AG08395 (cell line): Measurements from ENCODE around the gene ALKBH2.
"Not testable (repeated sequence)": the region's sequence is repeated elsewhere in the genome, so short reads cannot be mapped to it uniquely, and the experiment has no call there.

Experiments
- DNase-seq: peaks from one replicate; pipeline ENCODE4 v3.0.0; 2012; ENCODE audit warnings: mixed read lengths, low spot score

ALKBH2 gene

DNA sequence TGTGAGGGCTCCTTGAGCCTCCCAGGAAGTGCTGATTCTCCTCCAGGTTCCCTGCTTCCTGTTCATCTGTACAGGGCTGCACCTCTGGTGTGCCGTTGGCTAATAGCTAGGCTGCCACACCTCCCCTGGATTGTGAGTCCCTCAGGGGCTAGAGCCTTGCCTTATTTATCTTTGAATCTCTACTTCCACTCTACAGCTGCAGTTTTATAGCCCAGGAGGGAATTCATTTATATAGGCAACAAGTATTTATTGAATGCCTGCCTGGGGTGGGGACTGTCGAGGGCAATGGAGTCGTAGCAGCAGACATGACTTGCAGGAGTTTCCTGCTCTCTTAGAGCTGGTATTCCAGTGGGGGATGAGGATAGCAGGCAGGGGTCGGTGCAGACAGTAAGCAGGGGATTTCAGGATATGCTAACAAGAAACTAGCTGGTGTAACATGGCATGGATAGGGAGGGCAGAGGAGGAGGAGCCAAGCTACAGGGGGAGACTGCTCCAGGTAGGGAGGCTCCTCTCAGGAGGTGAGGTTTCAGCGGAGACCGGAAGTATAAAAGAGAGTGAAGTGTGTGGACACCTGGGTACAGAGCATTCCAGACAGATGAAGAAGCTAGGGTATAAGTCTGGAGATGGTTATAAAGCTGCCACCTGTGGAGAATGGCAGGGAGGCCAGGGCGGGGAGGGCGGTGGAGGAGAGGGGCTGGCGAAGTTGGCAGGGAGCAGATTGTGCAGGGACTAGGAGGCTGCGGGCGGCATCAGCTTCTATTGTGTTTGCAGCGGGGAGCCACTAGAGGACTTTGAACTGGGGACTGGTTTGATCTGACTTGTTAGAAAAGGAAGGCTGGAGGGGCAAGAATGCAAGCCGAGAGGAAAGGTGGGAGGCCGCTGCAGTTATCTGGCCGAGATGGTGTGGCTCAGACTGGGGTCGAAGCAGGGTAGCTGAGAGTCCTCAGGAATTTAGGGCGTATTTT lies 23.7 kb downstream of the ALKBH2 start:
- no peak for DNase-seq

DNA sequence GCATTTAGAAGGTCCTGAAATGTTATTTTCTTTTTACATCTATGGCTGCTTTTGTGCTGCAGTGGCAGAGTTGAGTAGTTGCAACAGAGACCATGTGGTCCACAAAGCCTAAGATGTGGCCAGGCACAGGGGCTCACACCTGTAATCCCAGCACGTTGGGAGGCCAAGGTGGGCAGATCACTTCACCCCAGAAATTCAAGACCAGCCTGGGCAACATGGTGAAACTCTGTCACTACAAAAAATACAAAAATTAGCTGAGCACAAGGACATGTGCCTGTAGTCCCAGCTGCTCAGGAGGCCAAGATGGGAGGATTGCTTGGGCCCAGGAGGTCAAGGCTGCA lies 27.4 kb downstream of the ALKBH2 start:
- no peak for DNase-seq

DNA sequence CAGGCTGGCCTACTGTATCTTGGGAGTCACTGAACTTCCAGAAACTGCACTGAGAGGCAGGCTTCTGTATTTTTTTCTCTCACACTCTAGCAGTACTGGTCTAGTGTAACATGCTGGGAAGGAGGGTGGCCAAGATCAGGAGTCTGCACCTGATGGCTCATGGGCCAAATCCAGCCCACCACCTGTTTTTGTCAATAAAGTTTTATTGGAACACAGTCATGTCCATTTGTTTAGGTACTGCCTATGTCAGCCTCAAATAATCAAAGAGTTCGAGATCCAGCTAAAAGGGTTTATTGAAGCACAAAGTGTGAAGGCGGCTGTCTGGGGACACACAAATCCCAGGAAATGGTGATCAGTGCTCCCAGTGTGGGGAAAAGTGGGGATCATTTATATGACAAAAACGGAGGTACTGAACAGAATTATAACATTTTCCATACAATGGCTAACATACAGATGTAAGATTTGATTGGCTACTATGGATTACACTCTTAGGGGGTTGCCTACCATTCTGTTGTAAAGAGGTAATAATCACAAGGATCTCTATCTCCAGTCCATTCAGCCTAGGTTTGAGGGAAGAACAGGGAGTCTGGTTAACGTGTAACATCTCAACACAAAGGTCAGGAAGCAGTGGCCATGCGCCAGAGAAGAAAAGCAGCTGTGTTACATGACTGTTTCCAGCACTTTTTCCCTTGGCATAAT lies 28.0 kb downstream of the ALKBH2 start:
- no peak for DNase-seq

DNA sequence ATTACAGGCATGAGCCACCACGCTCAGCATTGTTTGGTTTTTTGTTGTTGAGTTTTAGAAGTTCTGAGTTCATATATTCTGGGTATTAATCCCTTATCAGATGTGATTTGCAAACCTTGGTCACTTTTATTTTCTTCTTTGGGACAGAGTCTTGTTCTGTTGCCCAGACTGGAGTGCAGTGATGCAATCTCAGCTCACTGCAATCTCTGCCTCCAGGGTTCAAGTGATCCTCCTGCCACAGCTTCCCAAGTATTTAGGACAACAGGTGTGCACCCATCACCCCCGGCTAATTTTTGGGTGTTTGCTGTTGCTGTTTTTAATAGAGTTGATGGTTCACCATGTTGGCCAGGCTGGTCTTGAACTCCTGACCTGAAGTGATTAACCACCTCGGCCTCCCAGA lies 29.1 kb downstream of the ALKBH2 start:
- no peak for DNase-seq

DNA sequence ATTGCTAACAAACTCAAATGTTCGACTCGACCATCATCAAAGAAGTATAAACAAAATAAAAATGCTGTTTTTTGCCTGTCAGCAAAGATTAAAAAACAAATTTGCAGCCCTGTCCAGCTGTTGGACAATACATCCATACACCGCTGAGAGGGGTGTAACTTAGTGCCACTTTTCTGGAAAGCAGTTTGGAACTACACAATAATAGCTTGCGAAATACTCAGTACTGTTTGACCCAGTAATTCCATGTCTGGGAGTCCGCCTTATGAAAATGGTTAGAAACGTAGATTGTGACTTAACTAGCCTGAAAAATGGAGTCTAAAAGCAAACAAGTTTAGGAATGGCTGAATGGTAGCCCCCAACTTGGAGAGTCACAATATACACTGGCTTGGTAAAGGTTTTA lies 34.5 kb downstream of the ALKBH2 start:
- DNase-seq: no peak

DNA sequence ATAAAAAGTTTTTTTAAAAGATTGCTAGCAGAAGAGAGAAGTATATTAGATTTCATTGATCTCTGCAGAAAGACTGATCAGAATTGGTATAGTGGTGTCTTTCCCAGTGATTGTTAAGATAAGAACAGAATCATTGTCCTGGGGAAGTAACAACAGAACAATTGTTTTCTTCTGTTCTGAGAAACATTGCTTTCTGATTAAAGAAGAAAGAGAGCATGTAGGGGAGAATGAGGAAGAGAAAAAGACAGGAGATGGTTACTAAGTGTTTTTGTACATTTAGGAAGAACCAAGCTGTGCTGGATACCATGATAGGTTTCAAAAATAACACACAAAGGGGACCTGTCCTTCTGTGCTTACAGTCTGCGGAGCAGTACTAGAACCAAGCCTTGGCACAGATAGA lies 35.9 kb downstream of the ALKBH2 start:
- no peak for DNase-seq

DNA sequence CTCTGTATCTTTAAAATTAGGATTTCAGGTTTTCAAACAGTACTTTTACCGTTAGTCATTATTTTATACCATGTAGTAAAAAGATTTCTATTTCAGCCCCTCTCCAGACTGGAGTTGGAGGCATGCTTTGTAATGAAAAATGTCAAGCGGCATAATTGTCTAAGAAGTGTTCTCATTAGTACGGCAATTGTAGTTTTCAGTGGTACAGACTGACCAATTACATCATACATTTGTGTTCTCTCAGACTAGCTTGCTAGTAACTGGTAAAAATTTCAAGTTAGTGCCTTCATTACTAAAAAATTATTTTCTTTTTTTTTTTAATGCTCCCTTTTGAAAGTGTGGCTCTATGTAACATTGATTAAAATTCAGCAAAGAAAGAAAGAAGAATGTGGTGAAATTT lies 36.4 kb downstream of the ALKBH2 start:
- no peak for DNase-seq

DNA sequence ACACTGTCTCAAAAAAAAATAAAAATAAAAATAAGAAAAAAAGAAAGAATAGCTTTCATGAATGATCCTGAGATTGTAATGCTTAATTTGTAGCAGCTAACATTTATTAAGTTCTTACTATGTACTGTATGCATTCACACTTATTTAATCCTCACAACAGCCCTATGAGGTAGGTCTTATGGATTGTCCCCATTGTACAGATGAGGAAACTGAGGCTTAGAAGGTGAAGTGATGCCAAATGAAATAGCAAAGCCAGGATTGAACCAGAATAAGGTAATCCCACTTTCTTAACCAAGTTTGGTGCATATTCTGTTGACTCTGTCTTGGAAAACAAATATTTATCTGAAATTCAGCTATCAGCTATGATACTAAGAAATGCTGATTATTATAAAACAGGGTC lies 38.8 kb downstream of the ALKBH2 start:
- no peak for DNase-seq

DNA sequence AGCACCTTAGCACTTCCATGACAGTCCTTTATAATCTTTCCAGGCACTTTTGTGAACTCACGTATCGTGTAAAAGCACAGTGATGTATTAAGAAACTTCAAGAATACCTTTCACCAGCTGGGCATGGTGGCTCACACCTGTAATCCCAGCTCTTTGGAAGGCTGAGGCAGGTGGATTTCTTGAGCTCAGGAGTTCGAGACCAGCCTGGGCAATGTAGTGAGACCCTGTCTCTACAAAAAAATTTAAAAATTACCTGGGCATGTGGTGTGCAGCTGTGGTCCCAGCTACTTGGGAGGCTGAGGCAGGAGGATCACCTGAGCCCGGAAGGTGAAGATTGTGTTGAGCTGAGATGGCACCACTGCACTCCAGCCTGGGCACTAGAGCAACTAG lies 39.2 kb downstream of the ALKBH2 start:
- not testable (repeated sequence) for DNase-seq

DNA sequence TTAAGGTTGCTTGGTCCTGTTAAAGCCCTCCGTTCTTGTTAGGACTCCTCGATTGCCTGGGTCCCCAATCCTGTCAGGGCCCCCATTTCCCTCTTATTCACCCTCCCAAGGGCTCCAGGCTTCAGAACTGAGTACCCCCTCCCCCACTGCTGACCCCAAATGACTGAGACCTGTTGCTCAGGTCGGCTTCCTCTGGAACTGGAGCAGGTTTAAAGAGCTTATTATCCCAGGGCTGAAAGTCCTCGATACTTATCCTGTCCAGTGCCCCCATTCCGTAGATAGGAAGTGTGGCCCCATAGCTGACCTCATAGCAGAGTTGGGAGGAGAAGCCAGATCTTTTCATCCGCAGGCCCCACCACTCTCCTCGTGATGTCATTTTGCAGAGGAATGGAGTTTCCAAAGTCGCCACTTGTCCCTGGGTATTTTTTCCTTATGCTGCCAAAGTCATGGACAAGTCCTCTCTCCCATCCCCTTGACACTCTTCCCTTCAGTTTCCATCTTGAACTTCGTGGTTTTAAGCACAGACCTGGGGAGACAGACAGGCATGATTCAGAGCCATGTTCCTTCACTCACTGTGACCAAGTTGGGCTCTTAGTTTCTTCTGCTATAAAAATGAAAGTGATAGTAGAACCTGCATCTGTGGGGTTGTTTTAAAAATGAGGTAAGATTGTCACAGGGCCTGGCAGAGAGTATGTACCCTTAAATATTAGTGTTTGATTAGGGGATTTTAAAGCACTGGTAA lies 39.7 kb downstream of the ALKBH2 start:
- DNase-seq: no peak

DNA sequence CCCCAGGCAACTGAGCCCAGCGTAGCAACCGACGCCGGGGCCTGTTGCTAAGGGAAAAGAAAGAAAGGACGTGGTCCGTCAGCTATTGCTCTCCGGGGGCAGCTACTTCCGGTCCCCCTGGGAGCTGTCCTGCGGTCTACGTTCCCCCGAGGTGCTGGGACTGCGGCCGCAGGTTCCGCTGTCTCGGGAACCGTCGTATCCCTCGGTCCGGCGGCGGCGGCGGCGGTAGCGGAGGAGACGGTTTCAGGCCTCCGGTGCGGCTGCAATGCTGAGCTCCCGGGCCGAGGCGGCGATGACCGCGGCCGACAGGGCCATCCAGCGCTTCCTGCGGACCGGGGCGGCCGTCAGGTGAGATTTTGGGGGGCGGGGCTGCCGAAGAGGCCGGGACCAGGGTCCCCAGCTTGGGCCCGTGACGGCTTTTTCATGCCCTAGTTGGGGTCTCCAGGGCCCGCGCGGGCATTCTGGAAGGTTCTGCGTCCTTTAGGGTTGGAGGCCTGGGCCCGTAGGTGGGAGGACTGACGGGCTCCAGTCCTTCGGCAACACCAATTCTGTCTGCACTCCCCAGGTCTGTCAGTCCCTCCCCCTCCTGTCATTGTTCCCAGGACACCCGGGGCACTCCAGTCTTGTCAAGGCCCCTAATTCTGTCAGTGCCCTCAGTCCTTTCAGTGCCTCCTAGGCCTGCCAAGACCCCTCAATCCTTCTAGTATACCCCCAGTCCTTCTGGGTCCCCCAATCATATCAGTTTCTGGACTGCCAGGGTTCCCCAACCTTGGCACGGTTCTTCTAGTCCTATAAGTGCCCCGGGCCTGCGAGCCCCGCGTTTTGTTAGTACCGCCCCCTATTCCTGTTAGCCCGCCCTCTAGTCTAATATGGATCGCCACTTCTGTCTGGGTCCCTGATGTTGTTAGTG lies 40.6 kb downstream of the ALKBH2 start, which contains the start of gene USP30:
USP30 (plus strand) TSS at position 163 of the 910 bp plus-strand sequence; CDS start at position 266, 103 bp downstream.
- peak; percentile 97 for DNase-seq

DNA sequence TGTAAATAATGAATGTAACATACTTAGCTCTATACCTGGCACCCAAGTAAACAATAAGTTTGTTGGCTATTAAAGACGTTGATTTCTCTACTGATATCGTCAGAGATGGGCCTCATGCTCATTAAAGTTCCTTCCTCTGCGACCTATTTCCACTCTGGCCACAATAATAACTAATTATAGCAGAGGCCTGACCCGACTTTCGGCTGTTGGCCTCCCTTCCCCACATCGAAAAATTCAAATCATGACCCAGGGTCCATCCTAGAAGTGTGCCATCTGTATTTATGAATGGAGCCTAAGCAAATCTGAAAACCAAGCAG lies 41.2 kb downstream of the ALKBH2 start:
- DNase-seq: no peak

DNA sequence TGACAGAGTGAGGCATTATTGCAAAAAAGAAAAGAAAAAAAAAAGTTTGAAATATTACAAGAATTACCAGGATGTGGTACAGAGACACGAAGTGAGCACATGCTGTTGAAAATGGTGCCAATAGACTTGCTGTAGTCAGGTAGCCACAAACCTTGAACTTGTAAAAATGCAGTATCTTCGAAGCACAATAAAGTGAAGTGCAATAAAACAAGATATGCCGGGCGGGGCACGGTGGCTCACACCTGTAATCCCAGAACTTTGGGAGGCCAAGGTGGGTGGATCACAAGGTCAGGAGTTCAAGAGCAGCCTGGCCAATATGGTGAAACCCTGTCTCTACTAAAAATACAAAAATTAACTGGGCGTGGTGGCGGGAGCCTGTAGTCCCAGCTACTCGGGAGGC lies 43.5 kb downstream of the ALKBH2 start:
- DNase-seq: not testable (repeated sequence)

DNA sequence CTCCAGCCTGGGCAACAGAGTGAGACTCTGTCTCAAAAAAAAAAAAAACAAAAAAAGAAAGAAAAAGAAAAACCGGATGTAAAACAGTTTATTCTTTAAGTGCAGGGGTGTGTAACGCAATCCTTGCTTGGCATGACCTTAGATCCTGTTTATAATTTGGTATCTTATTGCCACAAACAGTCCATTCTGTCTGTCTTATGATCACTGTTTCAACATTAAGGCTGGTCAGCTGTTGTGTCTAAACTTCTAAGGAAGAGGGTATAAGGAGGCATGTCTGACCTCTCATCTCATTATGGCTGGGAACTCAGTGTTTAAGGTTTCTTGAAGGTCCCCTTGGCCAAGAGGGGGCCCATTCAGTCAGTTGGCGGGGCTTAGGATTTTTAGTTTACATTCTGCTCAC lies 44.6 kb downstream of the ALKBH2 start:
- not testable (repeated sequence) for DNase-seq

DNA sequence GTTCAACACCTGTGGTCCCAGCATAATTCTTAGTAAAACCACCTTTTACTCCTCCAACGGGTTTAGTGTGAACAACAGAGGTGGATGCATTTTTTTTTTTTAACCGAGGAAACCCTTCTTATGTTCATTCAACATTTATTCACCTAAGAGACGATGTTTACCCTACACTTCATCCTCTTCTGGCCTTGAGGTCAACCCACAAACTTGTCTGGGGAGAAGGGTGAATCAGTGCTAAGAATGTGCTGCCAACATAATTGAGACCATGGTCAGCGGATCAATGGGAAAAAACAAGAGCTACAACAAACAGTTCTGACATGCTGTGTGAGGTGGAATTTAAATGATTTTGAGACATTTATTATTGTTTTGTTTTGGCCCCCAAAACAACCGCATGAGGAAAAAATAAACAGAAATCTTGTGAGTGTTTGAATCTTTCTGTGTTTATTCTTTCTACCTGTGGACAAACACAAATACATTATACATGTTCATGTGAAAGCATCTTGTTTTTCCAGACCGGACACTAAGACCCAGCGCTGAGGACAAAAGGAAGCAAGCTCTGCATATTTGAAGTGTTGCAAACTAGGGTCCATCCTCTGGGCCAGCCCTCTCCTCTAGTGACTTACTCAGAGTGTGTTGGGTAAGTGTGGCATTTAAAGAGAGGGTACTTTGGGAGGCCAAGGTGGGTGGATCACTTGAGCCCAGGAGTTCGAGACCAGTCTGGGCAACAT lies 46.0 kb downstream of the ALKBH2 start:
- no peak for DNase-seq

DNA sequence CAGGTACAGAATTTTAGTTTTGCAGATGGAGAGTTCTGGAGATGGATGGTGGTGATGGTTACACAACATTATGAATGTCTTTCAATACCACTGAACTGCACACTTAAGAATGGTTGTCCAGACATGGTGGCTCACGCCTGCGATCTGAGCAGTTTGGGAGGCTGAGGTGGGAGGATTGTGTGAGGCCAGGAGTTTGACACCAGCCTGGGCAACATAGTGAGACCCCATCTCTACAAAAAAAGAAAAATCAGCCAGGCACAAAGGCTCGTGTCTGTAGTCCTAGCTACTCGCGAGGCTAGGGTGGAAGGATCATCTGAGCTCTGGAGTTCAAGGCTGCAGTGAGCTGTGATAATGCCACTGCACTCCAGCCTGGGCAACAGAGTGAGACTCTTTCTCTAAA lies 49.0 kb downstream of the ALKBH2 start:
- DNase-seq: no peak
